Measurements from ENCODE around the gene BACH1. TPM values are rescaled to one million over a fixed set of nuclear protein-coding genes. Genes with fewer than 3 reads are reported as not detected.
"Not testable (repeated sequence)": the region's sequence is repeated elsewhere in the genome, so short reads cannot be mapped to it uniquely, and the experiment has no call there.

BACH1 gene
- total RNA-seq (221 and 238 TPM in 2 replicates), polyA plus RNA-seq (10.1 and 55.5 TPM in 2 replicates), polyA minus RNA-seq (36.7 and 101 TPM in 2 replicates)
- total RNA-seq (2013) = 45.4 TPM

- ChIA-PET POLR2A (interaction anchor here (0.8 to 2.3 kb wide), 4 partner anchors 11 to 101 kb away, joined by 3 to 5 read pairs (median 4); no protein-coding TSS in a partner anchor), CTCF (interaction anchor here (0.8 to 3.5 kb wide), 10 partner anchors 12 to 223 kb away, joined by 3 to 28 read pairs (median 4); no protein-coding TSS in a partner anchor)
- Histone ChIP-seq H3K27ac (ENCODE audit: low read length in 2 of 2) (peak within 1 kb of the TSS; percentile 87 to 89), H3K4me1 (ENCODE audit: control insufficient read depth in 2 of 2, insufficient read depth in 2 of 2, low read length in 2 of 2) (peaks cover 59 to 62% of the 10 kb centered on the region in 2 donors), H3K36me3 (replicated peaks in 1 of 2; ENCODE audit: control extremely low read depth in 1 of 2, control insufficient read depth in 1 of 2, extremely low read depth in 1 of 2, insufficient read depth in 2 of 2, low read length in 1 of 2) (no peaks in the 10 kb centered on the region), H3K27me3 (replicated peaks in 1 of 4; ENCODE audit: control extremely low read depth in 1 of 4, control insufficient read depth in 3 of 4, insufficient read depth in 4 of 4, low read length in 3 of 4) (no peaks in the 10 kb centered on the region), H3K4me2 (replicated peaks; ENCODE audit: low read depth, low read length, poor library complexity, severe bottlenecking) (peak within 1 kb of the TSS; percentile 87), H4K20me1 (ENCODE audit: control insufficient read depth, insufficient read depth, low read length, poor library complexity, severe bottlenecking) (peaks cover 8% of the 10 kb centered on the region), H3K9me3 (ENCODE audit: control extremely low read depth in 1 of 3, control insufficient read depth in 2 of 3, insufficient read depth in 1 of 3, low read length in 2 of 3) (peaks cover 0 to 13% (median 4%) of the 10 kb centered on the region in 3 donors), H3K9ac (ENCODE audit: low read length) (peak within 1 kb of the TSS; percentile 86), H2AFZ (ENCODE audit: insufficient read depth, low read depth, low read length, poor library complexity, severe bottlenecking) (peak within 1 kb of the TSS; percentile 74), H3K79me2 (ENCODE audit: control insufficient read depth, insufficient read depth, low read length) (peaks cover 44% of the 10 kb centered on the region), H3K4me3 (ENCODE audit: control extremely low read depth in 1 of 5, extremely low read depth in 1 of 5, insufficient read depth in 1 of 5, low read depth in 2 of 5, low read length in 4 of 5) (peak within 1 kb of the TSS; percentile 69 to 99 (median 73))
- Mint-ChIP-seq H3K27ac (peak within 1 kb of the TSS; percentile 97), H3K9me3 (ENCODE audit: insufficient read depth) (peaks cover 2% of the 10 kb centered on the region), H3K4me1 (peaks cover 69% of the 10 kb centered on the region), H3K4me3 (peak within 1 kb of the TSS; percentile 97), H3K27me3 (no peaks in the 10 kb centered on the region)
- peak; percentile 53 for ATAC-seq (ENCODE audit: low read depth)
- TF ChIP-seq EZH2 (IDR thresholded peaks at IDR 0.05; ENCODE audit: borderline replicate concordance, insufficient read depth, low read depth, low read length, poor library complexity, severe bottlenecking) = no peak
- TF ChIP-seq, protein P1, sequence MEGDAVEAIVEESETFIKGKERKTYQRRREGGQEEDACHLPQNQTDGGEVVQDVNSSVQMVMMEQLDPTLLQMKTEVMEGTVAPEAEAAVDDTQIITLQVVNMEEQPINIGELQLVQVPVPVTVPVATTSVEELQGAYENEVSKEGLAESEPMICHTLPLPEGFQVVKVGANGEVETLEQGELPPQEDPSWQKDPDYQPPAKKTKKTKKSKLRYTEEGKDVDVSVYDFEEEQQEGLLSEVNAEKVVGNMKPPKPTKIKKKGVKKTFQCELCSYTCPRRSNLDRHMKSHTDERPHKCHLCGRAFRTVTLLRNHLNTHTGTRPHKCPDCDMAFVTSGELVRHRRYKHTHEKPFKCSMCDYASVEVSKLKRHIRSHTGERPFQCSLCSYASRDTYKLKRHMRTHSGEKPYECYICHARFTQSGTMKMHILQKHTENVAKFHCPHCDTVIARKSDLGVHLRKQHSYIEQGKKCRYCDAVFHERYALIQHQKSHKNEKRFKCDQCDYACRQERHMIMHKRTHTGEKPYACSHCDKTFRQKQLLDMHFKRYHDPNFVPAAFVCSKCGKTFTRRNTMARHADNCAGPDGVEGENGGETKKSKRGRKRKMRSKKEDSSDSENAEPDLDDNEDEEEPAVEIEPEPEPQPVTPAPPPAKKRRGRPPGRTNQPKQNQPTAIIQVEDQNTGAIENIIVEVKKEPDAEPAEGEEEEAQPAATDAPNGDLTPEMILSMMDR (IDR thresholded peaks at IDR 0.05) = peak; percentile 46
- intact Hi-C loops (cut with micrococcal nuclease) = no loop called here
- DNase-seq = peak; percentile 92
- WGBS (ENCODE audit: insufficient coverage) = 2% methylated on average over 86 of the region's 87 CpGs
These were observed at the start of gene BACH1 for GRCh38 chr21:29298348-29299045. TSS of gene BACH1 (plus strand) at chr21:29298922. CDS start at chr21:29321281, 22,359 bp downstream.

- POLR2A ChIA-PET = interaction anchor here (0.6 kb wide), 1 partner anchor 51 kb away, joined by 3 read pairs; no protein-coding TSS in a partner anchor
- H3K27ac Mint-ChIP-seq; intact Hi-C loops (cut with micrococcal nuclease): not testable (repeated sequence)
These were observed 49.4 kb upstream of the BACH1 start for GRCh38 chr21:29249289-29249688.

More at GRCh38 chr21:29249289-29249688, 49.4 kb upstream of the BACH1 start:
- H3K9me3 Mint-ChIP-seq (ENCODE audit: insufficient read depth); H3K4me2 ChIP-seq (replicated peaks; ENCODE audit: low read depth, low read length, poor library complexity, severe bottlenecking); H3K36me3 ChIP-seq (replicated peaks in 1 of 2; ENCODE audit: control extremely low read depth in 1 of 2, control insufficient read depth in 1 of 2, extremely low read depth in 1 of 2, insufficient read depth in 2 of 2, low read length in 1 of 2); H3K27ac ChIP-seq (ENCODE audit: low read length in 2 of 2); H3K4me1 Mint-ChIP-seq; H3K79me2 ChIP-seq (ENCODE audit: control insufficient read depth, insufficient read depth, low read length); H3K27me3 Mint-ChIP-seq; H3K9me3 ChIP-seq (ENCODE audit: control extremely low read depth in 1 of 3, control insufficient read depth in 2 of 3, insufficient read depth in 1 of 3, low read length in 2 of 3); CTCF ChIA-PET; H3K4me1 ChIP-seq (ENCODE audit: control insufficient read depth in 2 of 2, insufficient read depth in 2 of 2, low read length in 2 of 2); H3K4me3 Mint-ChIP-seq; DNase-seq; ATAC-seq (ENCODE audit: low read depth); H2AFZ ChIP-seq (ENCODE audit: insufficient read depth, low read depth, low read length, poor library complexity, severe bottlenecking); H4K20me1 ChIP-seq (ENCODE audit: control insufficient read depth, insufficient read depth, low read length, poor library complexity, severe bottlenecking); H3K9ac ChIP-seq (ENCODE audit: low read length); H3K4me3 ChIP-seq (ENCODE audit: control extremely low read depth in 1 of 5, extremely low read depth in 1 of 5, insufficient read depth in 1 of 5, low read depth in 2 of 5, low read length in 4 of 5); H3K27me3 ChIP-seq (replicated peaks in 1 of 4; ENCODE audit: control extremely low read depth in 1 of 4, control insufficient read depth in 3 of 4, insufficient read depth in 4 of 4, low read length in 3 of 4): not testable (repeated sequence)

Data from B cell (primary cell).